ENCODE data around the gene SLC7A8.

DNA sequence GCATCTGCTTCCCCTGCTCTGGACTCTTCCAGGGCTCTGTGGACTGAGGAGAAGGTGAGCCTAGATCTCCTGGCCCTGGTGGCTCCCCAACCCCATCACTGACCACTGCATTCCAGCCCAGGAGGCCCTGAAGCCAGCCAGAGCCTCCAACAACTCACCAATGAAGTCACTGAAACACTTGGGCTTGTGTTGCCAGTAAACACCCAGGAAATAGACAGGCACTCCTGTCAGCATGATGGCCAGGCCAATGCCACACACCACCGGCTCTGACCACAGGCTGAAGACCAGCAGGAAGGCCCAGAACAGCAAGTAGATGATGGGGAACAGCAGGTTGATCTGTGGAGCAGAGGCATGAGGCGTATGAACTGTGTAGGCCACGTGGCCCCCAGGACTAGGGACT is 55.6 kb downstream of the SLC7A8 start:
- TF ChIP-seq, protein P1, sequence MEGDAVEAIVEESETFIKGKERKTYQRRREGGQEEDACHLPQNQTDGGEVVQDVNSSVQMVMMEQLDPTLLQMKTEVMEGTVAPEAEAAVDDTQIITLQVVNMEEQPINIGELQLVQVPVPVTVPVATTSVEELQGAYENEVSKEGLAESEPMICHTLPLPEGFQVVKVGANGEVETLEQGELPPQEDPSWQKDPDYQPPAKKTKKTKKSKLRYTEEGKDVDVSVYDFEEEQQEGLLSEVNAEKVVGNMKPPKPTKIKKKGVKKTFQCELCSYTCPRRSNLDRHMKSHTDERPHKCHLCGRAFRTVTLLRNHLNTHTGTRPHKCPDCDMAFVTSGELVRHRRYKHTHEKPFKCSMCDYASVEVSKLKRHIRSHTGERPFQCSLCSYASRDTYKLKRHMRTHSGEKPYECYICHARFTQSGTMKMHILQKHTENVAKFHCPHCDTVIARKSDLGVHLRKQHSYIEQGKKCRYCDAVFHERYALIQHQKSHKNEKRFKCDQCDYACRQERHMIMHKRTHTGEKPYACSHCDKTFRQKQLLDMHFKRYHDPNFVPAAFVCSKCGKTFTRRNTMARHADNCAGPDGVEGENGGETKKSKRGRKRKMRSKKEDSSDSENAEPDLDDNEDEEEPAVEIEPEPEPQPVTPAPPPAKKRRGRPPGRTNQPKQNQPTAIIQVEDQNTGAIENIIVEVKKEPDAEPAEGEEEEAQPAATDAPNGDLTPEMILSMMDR (IDR thresholded peaks at IDR 0.05): no peak
- no peak for TF ChIP-seq EZH2 (IDR thresholded peaks at IDR 0.05; ENCODE audit: borderline replicate concordance, insufficient read depth, low read depth, low read length, poor library complexity, severe bottlenecking)

Measured in B cell (primary cell).